GM23248 (cell line): ENCODE measurements around the gene MMEL1.

ENCODE experiments used
- EZH2 ChIP-seq: fragments of 200-600 bp; sonication (generic); IDR thresholded peaks from 2 replicates; pipeline ENCODE4 v1.6.1; 2018; ENCODE audit warnings: antibody characterized with exemption, mild to moderate bottlenecking; ENCODE audit not compliant: insufficient read depth, poor library complexity, severe bottlenecking
- EZH2phosphoT487 ChIP-seq: fragments of 200-600 bp; sonication (generic); IDR thresholded peaks from 2 replicates; pipeline ENCODE4 v1.6.1; 2018; ENCODE audit warnings: antibody characterized with exemption, moderate library complexity, mild to moderate bottlenecking, low read depth; ENCODE audit not compliant: insufficient read depth

DNA sequence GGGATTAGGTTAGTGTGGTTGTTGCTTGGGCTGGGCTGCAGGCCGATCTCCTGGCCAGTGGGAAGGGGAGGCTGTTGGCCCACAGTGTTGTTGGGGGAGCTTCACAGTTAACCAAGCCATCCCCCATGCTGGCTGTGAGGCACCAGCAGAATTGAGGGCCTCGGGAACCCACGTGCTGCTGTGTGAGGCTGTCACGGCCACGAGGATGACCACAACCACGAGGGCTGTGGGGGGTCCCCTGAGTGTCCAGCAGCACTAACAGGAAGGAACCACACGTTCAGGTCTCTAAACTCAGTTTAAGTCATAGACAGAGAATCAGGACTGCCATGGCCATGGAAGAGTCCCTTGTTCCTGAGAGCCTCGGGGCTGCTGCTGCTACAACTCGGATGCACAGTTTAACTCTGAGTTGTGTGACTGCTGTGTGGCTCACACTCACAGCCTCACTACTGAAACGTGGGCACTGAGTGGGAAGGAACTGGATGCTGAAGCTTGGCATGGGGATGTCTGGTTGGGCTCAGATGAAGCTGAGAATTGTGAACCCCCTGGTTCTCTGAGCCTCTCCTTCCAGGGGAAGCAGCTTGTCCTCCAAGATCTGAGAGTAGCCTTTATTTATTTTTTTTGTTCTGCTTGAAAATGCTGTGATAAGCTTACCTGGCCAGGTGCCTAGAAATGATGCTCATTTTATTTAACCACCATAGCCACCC lies 4.8 kb upstream of the MMEL1 start:
- TF ChIP-seq EZH2 = no peak
- TF ChIP-seq EZH2phosphoT487 = no peak
